Esophagus mucosa (tissue), 1 donor: Measurements from ENCODE around the gene GPRIN3. TPM values are rescaled to one million over a fixed set of nuclear protein-coding genes. Genes with fewer than 3 reads are reported as not detected.

Experiments used
- ATAC-seq: fragments of 200-7000 bp; cut with Tn5 transposase; one replicate; pipeline ENCODE4 v1.9.1; 2020
- total RNA-seq: library from RNA; stranded (reverse); gene quantifications from one replicate; pipeline ENCODE4 v1.2.4, GENCODE V29; 2023
- donor health status: DM: yes; HTN: yes; CAD: no.

GPRIN3 gene
- 0.36 TPM for total RNA-seq

DNA sequence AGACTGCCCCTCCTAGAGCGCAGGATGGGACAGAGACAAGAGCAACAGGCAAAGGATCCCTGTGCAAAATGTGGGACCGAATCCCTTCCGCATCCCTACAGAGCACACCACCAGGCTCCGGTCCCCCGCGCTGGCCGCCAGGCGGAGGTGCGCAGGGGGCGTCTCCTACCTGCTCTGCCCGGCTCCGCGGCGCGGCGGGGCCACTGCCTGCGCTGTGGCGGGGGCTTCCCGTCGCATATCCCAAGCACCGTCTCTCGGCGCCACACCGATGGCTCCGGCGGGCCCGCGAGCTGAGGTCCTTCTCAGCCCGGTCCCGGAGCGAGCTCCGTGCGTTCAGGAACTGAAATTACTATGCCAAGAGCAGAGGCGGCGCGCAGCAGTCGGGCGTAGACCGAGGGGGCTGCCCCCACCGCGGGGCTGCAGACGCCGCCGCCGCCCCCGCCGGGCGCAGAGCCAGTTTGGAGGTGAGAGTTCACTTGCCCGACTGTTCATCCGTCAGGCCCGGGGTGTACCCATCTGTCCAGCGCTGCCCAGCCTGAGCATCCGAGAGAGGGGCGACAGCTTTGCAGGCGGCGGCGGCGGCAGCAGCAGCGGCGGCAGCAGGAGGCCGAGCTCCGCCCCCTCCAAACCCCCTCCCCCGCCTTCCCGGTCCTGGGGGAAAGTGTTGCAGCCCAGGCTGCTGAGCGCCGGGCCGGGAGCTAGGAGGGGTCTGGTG, at the start of gene GPRIN3:
Gene GPRIN3, minus strand, starts transcription at position 355 of the 715 bp plus-strand sequence. CDS start 57,690 bp downstream, outside the sequence.
- peak; percentile 59 for ATAC-seq

DNA sequence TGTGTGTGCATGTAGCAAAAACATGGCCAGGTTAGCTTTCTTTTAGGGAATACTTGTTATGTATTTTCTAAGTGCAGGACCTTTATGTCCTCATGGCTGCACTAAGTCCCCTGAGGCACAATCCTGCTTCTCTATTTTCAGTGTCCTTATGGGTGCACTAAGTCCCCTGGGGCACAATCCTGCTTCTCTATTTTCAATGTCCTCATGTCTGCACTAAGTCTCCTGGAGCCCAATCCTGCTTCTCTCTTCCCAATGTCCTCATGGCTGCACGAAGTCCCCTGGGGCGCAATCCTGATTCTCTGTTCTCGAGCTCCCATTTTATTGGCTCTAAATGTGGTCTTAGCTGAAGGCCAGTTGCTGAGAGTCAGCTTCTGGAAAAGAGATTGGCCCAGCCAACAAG, 49.7 kb upstream of the GPRIN3 start:
- ATAC-seq, result no peak

DNA sequence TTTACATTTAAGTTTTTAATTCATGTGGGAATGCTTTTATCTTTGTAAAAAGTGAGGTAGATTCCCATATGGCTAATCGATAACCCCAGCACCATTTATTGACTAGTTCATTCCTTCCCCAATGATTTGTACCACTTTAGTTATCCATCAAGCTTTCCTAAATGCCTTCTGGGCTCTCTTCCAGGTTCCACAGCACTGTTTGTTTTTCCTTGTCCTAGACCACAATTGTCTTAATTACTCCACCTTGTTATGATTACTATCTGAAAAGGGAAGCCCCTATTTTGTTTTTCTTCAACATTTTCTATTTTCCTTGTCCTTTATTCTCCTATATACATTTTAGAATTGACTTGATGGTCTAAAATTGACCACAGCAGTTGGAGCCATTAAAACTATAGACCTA, 48.5 kb upstream of the GPRIN3 start:
- ATAC-seq, result no peak

DNA sequence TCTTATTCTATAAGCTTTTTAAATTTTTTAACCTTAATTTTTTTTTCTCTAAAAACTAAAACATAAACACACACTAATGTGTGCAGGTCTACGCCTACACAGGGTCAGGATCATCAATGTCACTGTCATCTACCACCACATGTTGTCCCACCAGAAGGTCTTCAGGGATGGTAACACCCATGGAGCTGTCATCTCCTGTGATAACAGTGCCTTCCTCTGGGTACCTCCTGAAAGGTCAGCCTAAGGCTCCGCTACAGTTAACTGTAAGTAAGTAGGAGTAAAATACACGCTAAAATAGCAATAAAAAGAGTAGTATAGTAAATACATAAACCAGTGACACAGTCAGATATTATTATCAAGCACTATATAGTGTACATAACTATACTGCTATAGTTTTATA, 45.9 kb upstream of the GPRIN3 start:
- ATAC-seq, result no peak

DNA sequence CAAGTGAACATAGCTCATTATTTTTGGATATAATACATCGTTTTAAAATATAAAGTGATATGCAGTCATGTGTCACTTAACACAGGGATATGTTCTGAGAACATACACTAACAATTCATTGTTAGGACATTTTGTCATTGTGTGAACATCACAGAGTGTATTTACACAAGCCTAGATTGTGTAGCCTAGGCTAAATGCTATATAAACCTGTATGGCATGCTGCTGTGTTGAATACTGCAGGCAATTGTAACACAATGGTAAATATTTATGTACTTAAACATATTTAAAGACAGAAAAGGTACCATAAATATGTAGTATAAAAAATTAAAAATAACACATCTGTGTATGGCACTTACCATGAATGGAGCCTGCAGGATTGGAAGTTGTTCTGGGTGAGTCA, 44.9 kb upstream of the GPRIN3 start:
- ATAC-seq, result no peak

DNA sequence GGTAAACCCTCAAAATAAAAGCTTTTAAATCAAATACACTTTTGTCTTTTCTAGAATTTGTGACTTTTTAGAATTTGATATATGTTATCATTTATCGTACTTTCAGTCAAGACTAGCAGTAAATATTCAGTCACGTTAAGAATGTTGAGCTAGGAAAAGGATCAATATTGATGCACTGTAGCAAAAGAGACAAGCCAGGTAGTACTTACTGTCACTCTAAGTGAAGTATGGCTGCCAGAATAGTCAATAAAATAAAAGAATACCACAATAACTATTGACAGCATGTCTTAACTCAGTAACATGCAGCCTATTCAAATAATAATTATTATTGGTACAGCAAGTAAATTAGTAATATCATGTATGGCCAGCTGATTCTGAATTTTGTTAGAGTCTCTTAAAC, 43.6 kb upstream of the GPRIN3 start:
- no peak for ATAC-seq

DNA sequence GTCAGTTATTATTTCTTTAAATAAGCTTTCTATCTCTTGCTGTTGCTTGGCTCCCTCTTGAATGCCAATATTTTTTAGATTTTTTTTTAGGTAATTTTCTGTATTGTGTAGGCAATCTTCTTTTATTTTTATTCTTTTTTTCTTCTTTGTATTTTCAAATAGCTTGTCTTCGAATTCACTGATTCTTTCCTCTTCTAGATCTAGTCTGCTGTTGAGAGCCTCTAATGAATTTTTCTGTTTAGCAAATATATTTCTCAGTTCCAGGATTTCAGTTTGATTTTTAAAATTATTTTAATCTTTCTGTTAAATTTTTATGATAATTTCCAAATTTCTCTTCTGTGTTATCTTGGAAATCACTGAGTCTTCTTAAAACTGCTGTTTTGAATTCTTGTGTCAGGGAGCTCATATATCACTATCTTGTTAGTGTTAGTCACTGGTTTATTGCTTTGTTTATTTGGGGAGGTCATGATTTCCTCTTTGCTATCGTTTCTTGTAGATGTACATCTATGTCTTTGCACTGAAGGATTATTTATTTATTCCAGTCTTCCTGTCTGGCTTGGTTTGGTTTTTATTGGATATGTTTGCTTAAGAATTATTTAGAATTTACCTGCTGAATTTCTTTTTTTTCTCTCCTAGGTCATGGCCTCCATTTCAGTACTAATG, 39.9 kb upstream of the GPRIN3 start:
- ATAC-seq, result no peak

DNA sequence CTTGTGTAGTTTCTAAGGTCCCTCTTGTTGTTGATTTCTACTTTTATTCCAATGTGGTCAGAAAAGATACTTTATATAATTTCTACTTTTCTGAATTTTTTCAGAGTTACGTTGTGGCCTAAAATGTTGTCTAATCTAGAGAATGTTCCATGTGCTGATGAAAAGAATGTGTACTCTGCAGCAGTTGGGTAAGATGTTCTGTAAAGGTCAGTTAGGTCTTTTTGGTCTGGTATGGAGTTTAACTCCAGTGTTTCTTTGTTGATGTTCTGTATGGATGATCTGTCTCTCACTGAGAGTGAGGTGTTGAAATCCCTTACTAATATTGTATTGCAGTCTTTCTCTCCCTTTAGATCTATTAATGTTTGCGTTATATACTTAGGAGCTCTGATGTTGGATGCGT, 37.0 kb upstream of the GPRIN3 start:
- ATAC-seq, result no peak

DNA sequence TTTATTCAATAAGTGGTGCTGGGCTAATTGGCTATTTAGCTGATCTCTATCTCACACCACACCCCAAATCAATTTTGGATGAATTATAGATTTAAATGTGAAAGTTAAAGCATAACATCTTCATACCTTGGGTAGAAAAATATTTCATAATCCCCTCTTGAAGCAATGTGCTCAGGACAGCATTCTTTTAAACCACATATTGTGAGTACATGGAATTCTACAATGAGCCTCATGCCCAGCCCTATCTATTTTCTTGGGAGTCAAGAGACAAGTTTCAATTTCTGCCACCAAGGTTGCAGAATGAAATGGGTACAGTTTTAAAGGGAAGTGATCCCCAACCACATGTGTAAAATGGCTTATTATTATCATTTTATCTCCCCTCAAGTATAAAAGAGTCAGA, 30.6 kb upstream of the GPRIN3 start:
- ATAC-seq, result no peak

DNA sequence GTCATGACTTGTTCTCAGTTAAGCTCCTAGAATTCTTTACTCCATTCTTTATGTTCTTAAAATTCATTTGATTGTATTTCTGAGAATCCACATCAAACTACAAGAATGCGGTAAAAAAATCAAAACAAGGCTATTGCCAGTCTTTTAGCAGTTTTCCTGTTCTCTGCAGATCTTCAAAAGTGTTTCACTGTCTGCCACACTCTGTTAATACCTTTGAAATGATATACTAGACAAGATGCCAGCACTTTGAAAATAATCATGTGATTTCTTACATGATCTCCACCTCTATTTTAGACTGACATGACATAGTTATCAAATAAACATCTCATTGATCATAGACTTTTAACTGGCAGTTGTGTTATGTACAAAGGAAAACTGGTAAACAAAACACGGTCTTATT, 30.1 kb upstream of the GPRIN3 start:
- ATAC-seq, result no peak

DNA sequence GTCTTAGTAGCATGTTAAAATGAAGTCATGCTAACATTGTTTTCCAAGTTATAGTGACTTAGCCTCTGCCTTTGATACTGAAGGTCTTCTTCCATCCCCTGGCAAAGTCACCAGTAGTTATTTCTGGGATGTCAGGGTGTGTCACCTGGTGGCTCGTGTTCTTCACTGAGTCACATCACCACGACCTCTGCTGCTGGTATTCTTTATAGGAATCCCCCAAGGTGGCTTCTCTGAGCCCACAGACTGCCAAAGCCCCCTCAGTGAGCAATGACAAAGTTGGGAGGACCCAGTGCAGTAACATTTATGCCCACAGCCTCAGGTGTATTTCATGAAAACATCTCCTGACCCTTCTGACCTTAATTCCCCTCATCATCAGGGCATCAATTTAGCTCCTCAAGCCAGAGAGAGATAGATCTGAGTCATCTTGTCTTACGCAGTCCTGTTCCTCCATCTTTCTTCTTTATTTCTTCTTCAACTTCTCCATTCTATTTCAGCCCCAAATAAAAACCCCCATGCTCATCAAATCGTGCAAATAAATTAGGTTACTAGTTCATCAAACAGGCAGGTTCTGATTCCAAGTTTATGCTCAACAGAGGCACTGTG, 29.3 kb upstream of the GPRIN3 start:
- ATAC-seq, result no peak

DNA sequence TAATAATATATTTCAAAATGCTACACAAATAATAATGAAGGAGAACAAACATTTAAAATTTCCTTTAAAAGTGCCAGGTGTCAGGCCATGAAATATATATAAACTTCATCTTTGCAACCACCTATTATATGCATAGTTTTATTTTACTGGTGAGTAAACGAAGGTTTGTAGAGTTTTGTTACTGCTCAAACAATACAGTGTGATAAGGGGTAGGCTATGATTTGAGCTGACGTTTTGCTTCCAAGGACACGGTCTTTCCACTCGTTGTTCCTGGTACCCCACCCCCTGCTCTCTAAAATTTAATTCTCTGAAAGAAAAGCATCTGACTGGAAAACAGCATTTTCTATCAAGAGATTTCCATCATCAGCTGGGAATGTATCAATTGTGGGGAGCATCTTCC, 27.2 kb upstream of the GPRIN3 start:
- ATAC-seq, result no peak

DNA sequence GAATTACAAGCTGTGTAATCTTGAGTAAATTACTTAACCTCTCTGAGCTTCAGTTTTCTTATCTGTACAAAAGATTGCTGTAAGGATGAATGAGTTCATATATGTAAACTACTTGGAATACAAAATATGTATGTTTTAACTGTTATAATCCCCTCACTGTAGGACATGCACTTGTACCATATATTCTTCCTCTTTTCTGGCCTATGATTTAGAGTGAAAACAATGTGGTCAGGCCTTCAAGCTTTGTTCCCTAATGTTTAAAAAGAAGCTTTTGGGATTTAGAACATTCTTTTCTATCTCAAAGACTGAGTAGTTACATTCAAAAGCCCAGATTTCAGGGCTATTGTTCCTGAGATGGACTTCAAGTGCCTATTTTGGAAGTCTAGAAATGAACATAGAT, 26.7 kb upstream of the GPRIN3 start:
- ATAC-seq, result no peak

DNA sequence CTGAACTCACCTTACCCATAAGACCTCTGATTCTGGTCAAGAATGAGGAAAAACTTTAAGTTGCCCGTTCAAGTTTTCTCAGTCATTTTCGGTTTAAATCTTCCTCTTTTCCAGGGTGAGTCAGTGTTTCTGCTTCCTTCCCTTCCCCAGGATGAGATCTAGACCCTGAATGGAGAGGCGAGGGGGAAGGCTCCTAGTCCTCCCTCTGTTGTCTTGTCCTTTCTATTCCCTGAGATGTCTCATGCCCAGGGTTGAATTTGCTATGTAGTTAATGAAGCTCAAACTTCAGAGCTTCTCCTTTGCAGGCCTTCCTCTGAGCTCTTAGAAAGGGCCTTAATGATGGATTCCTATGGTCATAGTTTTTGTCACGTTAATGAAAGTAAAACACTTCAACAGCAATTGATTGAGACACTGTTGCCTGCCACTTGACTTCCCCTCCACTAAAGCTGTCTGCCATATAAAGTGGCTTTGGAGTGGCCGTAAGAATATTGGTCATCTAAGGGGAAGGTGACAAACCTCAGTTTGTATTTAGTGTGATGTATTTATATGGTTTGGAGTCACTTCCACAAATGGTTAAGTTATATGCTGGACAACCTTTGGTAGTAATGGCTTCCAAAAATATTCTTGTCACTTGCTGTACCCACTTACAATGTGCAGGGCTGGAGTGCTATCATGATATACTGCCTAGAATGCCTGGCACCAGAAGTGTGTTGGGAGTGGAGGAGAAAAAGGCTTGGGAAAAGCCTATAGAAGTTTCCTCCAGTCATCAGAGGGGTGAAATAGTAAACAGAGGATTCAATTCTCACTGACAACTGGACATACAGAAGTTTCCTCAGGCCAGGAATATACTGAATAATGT, 24.3 kb upstream of the GPRIN3 start:
- no peak for ATAC-seq

DNA sequence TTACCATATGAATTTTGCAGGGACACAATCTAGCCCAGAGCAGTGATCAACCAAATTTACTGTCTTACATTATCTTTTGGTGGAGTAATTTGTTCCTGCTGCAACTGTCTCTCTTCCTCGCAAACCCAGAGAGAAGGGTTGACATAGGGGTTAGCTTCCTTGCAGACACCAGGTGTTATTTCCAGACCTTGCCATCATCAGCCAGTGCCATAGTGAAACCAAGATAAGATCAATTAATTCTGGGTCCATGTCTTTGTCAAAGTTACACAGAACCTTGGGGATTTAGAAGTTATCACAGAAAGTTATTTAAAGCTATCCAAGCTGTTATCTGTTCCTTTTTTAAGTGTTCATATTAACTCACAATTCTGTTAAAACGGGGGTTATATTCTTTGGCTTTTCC, 23.6 kb upstream of the GPRIN3 start:
- no peak for ATAC-seq

DNA sequence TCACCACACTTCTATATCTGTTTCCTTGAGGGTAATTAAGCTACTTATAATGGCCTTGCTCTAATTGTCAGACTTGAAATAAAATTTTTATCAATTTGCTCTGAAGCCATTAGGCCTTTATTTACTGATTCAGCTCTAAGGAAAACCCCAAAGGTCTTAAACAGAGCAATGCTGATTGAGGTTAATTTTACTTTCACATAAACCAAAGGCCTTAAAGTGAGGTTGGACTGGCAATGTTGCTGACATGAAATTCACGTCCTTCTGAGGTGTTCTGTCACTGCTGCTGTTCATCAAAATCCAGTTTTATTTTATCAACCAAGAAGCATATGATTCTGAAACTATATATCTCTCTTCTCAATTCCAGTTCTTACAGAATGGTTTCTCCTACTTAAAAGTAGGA, 21.7 kb upstream of the GPRIN3 start:
- ATAC-seq, result no peak

DNA sequence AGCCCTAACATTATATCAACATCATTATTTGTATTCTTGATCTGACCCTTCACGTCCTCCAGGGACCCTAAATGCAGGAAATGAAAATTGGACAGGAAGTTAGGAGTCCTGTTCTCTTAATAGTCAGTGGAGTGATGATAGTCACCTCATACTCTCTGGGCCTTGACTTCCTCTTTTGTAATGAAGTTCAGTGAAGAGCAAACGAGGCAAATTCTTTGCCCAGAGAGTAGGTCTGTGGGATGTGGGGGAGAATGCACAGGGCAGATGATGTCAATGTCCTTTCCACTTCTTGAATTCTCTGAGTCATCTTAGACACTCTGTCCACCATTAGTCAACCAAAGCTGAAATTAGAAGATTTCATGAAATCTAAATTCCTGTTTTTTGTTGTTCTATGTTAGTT, 17.1 kb upstream of the GPRIN3 start:
- peak; percentile 44 for ATAC-seq

DNA sequence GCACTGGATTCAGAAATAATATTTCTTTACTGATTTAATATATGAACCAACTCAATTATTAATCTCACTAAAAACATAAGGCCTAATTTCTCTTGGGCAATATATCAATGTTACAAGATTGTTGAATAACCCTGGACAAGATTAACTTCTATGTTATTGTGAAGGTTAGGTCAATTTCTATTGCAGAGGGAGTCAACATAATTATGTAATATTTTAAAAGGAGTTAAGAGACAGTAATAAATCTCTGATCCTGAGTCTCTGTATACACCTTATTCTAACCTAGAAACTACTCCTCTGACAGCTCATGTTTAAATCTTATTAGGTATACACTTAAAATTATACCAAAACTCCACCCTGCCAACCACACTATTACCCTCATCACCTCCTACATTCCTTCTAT, 15.1 kb upstream of the GPRIN3 start:
- no peak for ATAC-seq

DNA sequence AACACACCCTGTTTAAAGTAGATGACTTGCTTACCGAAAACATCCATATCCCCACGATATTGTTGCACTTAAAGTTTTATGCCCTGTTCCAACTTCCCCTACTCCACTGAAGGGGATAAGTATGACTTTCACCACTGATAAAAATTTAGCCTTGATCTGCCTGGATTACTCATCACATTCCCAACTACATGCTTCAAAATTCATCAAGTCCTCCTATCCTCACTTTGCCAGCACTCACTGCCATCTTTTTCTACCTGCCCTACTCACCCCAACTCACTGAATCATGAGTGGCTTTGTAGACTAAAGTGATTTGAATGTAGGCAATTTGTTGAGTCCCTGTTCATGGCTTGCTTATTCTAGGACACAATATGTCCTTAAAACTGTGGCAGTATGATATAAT, 12.2 kb upstream of the GPRIN3 start:
- no peak for ATAC-seq

DNA sequence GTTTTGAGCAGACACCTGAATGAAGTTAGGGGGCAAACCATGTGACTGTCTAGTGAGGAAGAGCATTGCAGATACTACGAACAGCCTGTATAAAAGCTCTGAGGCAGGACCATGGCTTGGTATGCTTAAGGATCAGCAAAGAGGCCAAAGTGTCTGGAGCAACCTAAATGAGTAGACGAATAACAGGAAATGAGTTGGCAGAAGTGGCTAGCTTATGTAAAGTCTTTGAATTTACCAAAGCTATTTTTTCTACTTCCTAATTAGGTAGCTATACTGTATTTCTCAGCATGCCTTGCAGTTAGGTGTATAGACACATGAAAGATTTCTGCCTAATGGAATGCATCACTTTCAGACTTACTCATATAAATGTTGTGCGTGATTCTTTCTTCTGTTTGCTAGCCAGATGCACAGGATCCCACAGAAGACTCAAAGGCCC, 9.3 kb upstream of the GPRIN3 start:
- ATAC-seq, result peak; percentile 13

DNA sequence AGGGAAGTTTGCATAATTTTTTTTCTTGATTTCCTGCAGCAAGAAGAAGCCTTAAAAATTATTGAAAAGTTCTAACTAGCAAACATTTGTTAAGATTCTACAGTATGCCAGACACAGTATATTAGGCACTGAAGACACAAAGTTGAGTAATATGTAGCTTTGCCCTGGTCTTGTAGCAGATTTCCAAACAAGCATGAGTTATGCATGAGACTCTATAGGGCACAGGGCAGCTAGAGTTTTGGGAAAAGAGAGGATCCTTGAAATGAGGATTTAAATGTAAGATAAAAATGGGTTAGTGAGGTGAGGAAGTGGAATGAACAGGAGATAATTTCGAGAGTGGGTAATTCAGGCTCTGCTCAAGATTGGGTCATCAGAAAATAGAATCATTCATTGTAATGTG, 8.6 kb upstream of the GPRIN3 start:
- ATAC-seq, result no peak

DNA sequence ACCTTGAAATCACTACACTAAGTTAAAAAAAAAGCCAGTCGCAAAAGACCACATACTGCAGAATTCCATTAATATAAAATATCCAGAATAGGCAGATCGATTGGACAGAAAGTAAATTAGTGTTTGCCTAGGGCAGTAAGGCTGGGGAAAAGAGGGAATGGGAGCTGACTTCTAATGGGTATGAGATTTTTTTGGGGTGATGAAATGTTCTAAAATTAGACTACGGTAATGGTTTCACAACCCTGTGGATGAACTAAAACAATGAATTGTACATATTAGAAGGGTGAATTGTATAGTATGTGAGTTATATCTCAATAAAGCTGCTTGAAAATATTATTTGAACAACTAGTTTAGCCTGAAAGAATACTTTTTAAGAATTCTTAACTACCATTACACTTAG, 6.7 kb upstream of the GPRIN3 start:
- no peak for ATAC-seq

DNA sequence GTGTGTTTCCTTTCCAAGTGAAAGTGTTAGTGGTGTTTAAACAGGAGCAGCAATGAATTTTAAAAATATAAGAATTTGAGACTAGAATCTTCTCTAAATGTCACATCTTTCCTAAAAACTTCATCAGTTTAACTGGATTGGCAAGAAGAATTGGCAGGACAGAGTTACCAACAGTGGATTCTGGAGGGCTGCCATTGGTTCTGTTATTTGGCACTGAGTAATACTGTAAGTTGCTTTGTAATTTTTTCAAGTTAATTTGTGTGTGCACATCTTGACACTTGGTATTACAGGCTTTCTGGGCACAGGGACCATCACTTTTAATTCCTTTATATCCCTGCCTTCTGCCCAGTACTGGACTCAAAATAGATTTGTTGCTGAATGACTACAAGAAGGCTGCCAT, 4.5 kb upstream of the GPRIN3 start:
- no peak for ATAC-seq
